A673 (cell line): Measurements from ENCODE around the gene ISYNA1.

Experiments used
- CTCF ChIP-seq: fragments of 300-800, 200-600 bp; sonication (generic); conservative IDR thresholded peaks from 2 replicates; pipeline ENCODE4 v1.5.1; 2017; ENCODE audit warnings: low read depth, mild to moderate bottlenecking, antibody characterized with exemption, low read length, moderate library complexity, mixed read lengths
- EZH2 ChIP-seq: fragments of 200-600 bp; sonication (generic); IDR thresholded peaks from 2 replicates; pipeline ENCODE4 v1.6.1; 2017; ENCODE audit warnings: borderline replicate concordance, low read depth, mild to moderate bottlenecking, mixed read lengths, antibody characterized with exemption, low read length; ENCODE audit not compliant: poor library complexity, severe bottlenecking

DNA sequence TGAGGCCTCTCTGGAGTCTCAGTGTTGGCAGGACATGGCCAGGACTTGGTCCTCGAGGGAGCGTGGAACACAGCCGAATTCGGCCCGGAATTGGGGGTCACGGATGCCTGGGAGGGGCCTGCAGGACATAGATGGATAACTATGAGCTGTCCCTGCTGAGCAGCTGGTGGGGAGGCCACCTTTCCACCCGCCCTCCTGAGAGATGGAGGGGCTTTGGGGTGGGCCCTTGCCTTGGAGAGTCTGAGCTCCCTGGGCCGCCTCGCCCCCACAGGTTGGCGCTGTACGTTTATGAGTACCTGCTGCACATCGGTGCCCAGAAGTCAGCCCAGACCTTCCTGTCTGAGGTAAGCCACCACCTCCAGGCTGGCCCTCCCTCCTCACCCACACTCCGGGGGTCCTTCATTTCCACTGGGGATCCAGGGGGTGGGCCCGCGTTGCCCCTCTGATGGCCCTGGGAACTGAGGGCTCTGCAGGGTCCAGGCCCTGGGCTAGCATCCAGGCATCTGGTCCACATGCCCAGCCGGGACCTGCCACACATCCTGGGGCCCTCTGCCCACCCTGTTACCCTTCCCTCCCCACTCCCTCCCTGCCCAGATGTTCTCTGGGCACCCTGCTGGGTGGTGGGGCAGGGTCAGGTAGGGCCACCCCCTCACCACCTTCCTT, 10.7 kb downstream of the ISYNA1 start:
- no peak for TF ChIP-seq CTCF
- TF ChIP-seq EZH2 = no peak
